K562 (cell line): ENCODE measurements around the gene COL4A2. TPM values are rescaled to one million over a fixed set of nuclear protein-coding genes. Genes with fewer than 3 reads are reported as not detected.

Experiments used
- CUX1 ChIP-seq: fragments of 200-800 bp; sonication (Bioruptor generic); IDR thresholded peaks from 2 replicates; pipeline ENCODE4 v1.6.1; 2016; ENCODE audit warnings: missing genetic modification characterization, missing compliant biosample characterization
- ELF2 ChIP-seq: fragments of 250-450 bp; sonication (Bioruptor Pico); IDR thresholded peaks from 2 replicates; pipeline ENCODE4 v1.5.0; 2021; ENCODE audit warnings: mild to moderate bottlenecking
- KAT2B ChIP-seq: IDR thresholded peaks from one replicate; pipeline ENCODE4 v1.6.1; 2012; ENCODE audit warnings: low read depth, mild to moderate bottlenecking, control low read depth, inconsistent platforms, low read length, moderate library complexity
- NFIC ChIP-seq: fragments of 450-650 bp; IDR thresholded peaks from 2 replicates; pipeline ENCODE4 v1.6.1; 2017; ENCODE audit warnings: mild to moderate bottlenecking, inconsistent platforms
- PKNOX1 ChIP-seq: fragments of 450-650 bp; IDR thresholded peaks from 2 replicates; pipeline ENCODE4 v1.6.1; 2016
- RBM39 ChIP-seq: fragments of 200-400 bp; formaldehyde crosslinking; optimal IDR thresholded peaks from 2 replicates; pipeline ENCODE3; 2018; ENCODE audit warnings: low read depth, low read length
- SIRT6 ChIP-seq: IDR thresholded peaks from one replicate; pipeline ENCODE4 v1.6.1; 2012; ENCODE audit warnings: low read depth, mild to moderate bottlenecking, control low read depth, inconsistent platforms, low read length, moderate library complexity
- TAF15 ChIP-seq: fragments of 200-400 bp; formaldehyde crosslinking; IDR thresholded peaks from 2 replicates; pipeline ENCODE4 v1.6.1; 2017; ENCODE audit warnings: mild to moderate bottlenecking, low read depth, low read length, moderate library complexity
- ZNF408 ChIP-seq: fragments of 250-450 bp; sonication (Bioruptor Pico); IDR thresholded peaks from 2 replicates; pipeline ENCODE4 v1.4.0; 2020; ENCODE audit warnings: low read depth, mild to moderate bottlenecking, moderate library complexity
- ZNF589 ChIP-seq: fragments of 200-800 bp; sonication (Bioruptor generic); IDR thresholded peaks from 2 replicates; pipeline ENCODE4 v1.6.1; 2016; ENCODE audit warnings: low read depth, missing genetic modification characterization, missing compliant biosample characterization
- polyA plus RNA-seq, 8 experiments: library from polyadenylated mRNA; depleted of rRNA in 4 of 8; stranded (reverse) in 5 of 8; unstranded in 3 of 8; fragments of >200 nt; fragmentation: Nextera tagmentation in 2 of 8; fragmentation: Illumina TruSeq in 1 of 8; extraction: Ambion mirVana in 2 of 8; extraction: Trizol in 1 of 8; gene quantifications; 2 replicates each; pipeline versions ENCODE4 v1.2.1 to v1.2.3, GENCODE V29; 2011 to 2014; ENCODE audit warnings: inconsistent platforms in 1 of 8, missing spikeins in 1 of 8
- total RNA-seq, 7 experiments: library from RNA; depleted of rRNA in 6 of 7; stranded (reverse); fragments of >200 nt in 6 of 7; fragmentation: Illumina TruSeq in 2 of 7; extraction: Trizol in 2 of 7; gene quantifications; 2 replicates each; pipeline versions ENCODE4 v1.2.1 to v1.2.3, GENCODE V29; 2011 to 2021; ENCODE audit warnings: low replicate concordance in 1 of 7

Gene COL4A2
- total and polyA plus RNA-seq, 9 of the 15 experiments (the other 6 are each of a cell fraction or from before 2014, with no cell fraction given): 0.13 to 15.2 (median 8.1) TPM

- TF ChIP-seq CUX1 (CRISPR knock-in tag) (no peak), ZNF408 (no peak), RBM39 (no peak), ZNF589 (CRISPR knock-in tag) (no peak), ELF2 (CRISPR knock-in tag) (no peak), KAT2B (no peak), NFIC (no peak), SIRT6 (no peak), TAF15 (no peak), PKNOX1 (no peak)
Measured at GRCh38 chr13:110331362-110331761, 24.3 kb downstream of the COL4A2 start (continued).
